OCI-LY3 (cell line): ENCODE results near the gene ZNF814.

Experiments
- H2AFZ ChIP-seq: fragments of 200-600, 300-600 bp; shearing (Covaris generic); 2 replicates; pipeline ENCODE4 v1.6.0; 2014; ENCODE audit warnings: antibody characterized with exemption, low read depth, low read length
- H3K27ac ChIP-seq: fragments of 200-600, 300-600 bp; sonication (generic); 2 replicates; pipeline ENCODE4 v1.5.1; 2014; ENCODE audit warnings: mild to moderate bottlenecking, low read length, moderate library complexity, mixed read lengths
- H3K27me3 ChIP-seq: fragments of 200-600, 300-600 bp; sonication (generic); 2 replicates; pipeline ENCODE4 v1.6.1; 2014; ENCODE audit warnings: low read depth, low read length, mixed read lengths
- H3K36me3 ChIP-seq: fragments of 200-600, 300-600 bp; sonication (generic); replicated peaks from 2 replicates; pipeline ENCODE3; 2014; ENCODE audit warnings: low read depth, low read length, mixed read lengths
- H3K4me1 ChIP-seq: fragments of 300-600, 200-600 bp; sonication (generic); 2 replicates; pipeline ENCODE4 v1.6.1; 2014; ENCODE audit warnings: low read length, mixed read lengths
- H3K4me2 ChIP-seq: fragments of 200-600, 300-600 bp; sonication (generic); 2 replicates; pipeline ENCODE4 v1.6.1; 2014; ENCODE audit warnings: low read length, mixed read lengths
- H3K4me3 ChIP-seq: fragments of 300-600, 200-600 bp; sonication (generic); 2 replicates; pipeline ENCODE4 v1.5.1; 2014; ENCODE audit warnings: antibody characterized with exemption, mild to moderate bottlenecking, low read length, moderate library complexity
- H3K79me2 ChIP-seq: fragments of 300-600, 200-600 bp; shearing (Covaris generic); 2 replicates; pipeline ENCODE4 v1.6.1; 2014; ENCODE audit warnings: mild to moderate bottlenecking, low read length, mixed read lengths
- H3K9ac ChIP-seq: fragments of 300-600, 200-600 bp; shearing (Covaris generic); 2 replicates; pipeline ENCODE4 v1.6.0; 2014; ENCODE audit warnings: mild to moderate bottlenecking, low read length, moderate library complexity
- H3K9me3 ChIP-seq: fragments of 200-600, 300-600 bp; shearing (Covaris generic); 2 replicates; pipeline ENCODE4 v1.6.1; 2014; ENCODE audit warnings: low read length, mixed read lengths; ENCODE audit not compliant: insufficient read depth
- H4K20me1 ChIP-seq: fragments of 200-600, 300-600 bp; sonication (generic); 2 replicates; pipeline ENCODE4 v1.6.1; 2016; ENCODE audit warnings: low read length, mixed read lengths; ENCODE audit not compliant: insufficient read depth
- CTCF ChIP-seq: fragments of 200-600, 300-600 bp; sonication (generic); IDR thresholded peaks from 2 replicates; pipeline ENCODE4 v1.5.1; 2014; ENCODE audit warnings: antibody characterized with exemption, low read length, low read depth
- EZH2phosphoT487 ChIP-seq: fragments of 200-600 bp; shearing (Covaris generic); IDR thresholded peaks from 2 replicates; pipeline ENCODE4 v1.6.1; 2018; ENCODE audit warnings: antibody characterized with exemption, mixed run types, low read depth

Gene ZNF814

GRCh38 chr19:57800696-57801095, 88.1 kb downstream of the ZNF814 start:
- Histone ChIP-seq H3K4me3 (no peak overlapping the region), H3K9ac (no peak overlapping the region), H2AFZ (no peak overlapping the region), H3K4me2 (no peak overlapping the region), H3K9me3 (no peaks in the 10 kb centered on the region), H3K27ac (no peak overlapping the region), H3K79me2 (peaks cover 62% of the 10 kb centered on the region), H4K20me1 (peaks cover 7% of the 10 kb centered on the region), H3K4me1 (peaks cover 31% of the 10 kb centered on the region), H3K36me3 (peaks cover 24% of the 10 kb centered on the region), H3K27me3 (no peaks in the 10 kb centered on the region)
- TF ChIP-seq CTCF (no peak), EZH2phosphoT487 (no peak)
